CD4-positive, alpha-beta T cell treated with Interleukin-4 for 1 hour (primary cell): Measurements from ENCODE around the gene BSPH1.
A peak's percentile ranks its signal among the peaks of the same experiment; 100 is the strongest.
"Not testable (repeated sequence)": the region's sequence is repeated elsewhere in the genome, so short reads cannot be mapped to it uniquely, and the experiment has no call there.

Experiments used
- DNase-seq, 2 donors: peaks; one replicate each; pipeline ENCODE4 v3.0.0-alpha.2; 2020 to 2022

The BSPH1 gene, protein sequence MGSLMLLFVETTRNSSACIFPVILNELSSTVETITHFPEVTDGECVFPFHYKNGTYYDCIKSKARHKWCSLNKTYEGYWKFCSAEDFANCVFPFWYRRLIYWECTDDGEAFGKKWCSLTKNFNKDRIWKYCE

DNA sequence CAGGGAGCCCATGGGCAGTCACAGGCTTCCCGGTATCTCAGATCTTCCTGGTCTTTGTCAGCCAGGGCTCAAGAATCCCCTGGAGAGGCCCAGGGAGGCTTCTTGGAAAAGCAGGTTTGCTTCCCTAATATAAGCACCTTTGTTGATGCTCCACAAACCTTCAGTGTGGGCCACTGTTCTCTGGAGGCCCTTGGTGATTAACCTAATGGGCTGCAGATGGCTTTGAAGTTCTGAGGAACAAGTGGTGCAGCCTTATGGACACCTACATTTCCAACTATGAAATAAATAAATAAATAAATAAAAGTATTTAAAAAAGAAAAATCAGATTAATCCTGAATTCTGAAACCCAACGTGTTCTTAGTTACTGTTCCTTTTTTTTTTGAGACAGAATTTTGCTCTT lies at the start of gene BSPH1:
Gene BSPH1 (minus strand): TSS at position 101 of the 400 bp plus-strand sequence. CDS start 89 bp downstream, at position 12.
- no peak for DNase-seq

DNA sequence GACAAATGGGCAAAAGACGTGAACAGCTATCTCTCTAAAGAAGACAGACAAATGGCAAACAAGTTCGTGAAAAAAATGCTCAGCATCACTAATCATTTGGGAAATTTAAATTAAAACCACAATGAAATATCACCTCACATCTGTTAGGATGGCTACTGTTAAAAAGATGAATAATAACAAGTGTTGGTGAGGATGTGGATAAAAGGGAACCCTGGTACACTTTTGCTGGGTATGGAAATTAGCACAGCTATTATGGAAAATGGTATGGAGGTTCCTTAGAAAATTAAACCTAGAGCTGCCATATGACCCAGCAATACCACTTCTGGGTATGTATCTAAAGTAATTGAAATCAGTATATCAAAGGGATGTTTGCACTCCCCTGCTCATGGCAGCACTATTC lies 44.8 kb upstream of the BSPH1 start:
- DNase-seq, result no peak

DNA sequence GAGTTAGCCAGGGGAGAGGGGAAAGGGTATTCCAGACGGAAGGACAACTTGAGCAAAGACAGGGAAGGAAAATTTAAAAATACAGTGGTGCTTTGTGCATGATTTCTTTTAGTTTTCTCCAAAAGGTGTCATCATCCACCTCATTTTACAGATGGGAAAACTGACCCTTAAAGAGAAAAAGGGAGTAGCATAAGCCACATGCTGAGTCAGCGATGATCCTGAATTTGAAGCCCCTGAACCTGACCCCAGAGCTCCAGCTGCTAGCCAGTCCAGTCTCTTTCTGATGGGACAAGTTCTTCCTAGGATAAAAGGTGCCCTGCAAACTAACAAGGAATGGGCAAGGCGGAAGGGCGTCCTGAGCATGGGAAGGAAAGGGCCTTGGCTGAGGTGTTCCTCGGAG lies 41.6 kb upstream of the BSPH1 start:
- DNase-seq, result no peak

DNA sequence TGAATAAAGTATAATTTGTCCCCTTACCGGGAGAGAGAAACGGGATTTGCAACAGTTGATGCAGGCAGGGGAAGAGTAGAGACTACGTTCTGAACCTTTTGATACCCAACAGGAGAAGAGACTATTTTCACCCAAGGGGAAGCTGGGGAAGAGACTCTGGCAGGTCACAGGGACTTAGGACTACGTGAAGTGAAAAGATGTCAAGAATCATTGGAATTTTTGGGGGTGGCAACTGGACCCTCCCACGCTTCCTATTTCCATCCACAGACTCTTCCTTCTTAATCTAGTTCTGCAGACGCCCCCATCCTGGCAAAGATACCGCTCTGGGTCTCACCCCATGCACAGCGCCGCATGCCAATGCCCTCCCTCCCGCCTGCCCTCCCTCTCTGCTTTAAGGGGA lies 38.1 kb upstream of the BSPH1 start:
- no peak for DNase-seq

DNA sequence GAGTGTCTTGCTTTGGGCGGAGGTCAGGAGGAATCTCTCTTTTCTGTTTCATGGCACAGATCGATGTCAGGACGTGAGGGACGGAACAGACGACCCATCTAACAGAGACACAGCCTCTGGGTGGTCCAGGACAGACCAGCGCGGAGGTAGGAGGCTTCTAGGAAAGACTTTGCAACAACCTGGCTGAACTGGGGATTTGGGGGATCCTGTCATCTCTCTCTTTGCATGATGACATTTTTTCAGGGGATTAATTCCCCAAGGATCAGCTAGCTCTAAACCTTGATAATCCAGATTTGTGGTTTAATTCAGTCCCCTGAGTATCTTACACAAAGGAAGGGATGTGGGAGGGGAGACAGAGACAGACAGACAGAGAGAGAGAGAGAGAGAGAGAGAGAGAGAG lies 37.5 kb upstream of the BSPH1 start:
- no peak for DNase-seq

DNA sequence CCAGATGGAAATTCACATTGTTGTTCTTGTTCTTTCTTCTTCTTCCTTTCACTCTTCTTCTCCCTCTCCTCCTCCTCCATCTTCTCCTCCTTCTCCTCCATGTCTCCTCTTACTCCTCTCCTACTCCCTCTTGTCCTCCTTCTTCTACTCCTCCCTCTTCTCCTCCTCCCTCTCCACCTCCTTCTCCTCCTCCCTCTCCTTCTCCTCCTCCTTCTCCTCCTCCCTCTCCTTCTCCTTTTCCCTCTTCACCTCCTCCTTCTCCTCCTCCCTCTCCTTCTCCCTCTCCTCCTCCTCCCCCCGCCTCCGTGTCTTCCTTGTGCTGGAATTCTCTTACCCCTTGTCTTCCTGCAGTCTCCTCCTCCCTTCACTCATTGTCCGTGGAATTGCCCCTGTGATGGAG lies 33.5 kb upstream of the BSPH1 start:
- DNase-seq, result no peak

DNA sequence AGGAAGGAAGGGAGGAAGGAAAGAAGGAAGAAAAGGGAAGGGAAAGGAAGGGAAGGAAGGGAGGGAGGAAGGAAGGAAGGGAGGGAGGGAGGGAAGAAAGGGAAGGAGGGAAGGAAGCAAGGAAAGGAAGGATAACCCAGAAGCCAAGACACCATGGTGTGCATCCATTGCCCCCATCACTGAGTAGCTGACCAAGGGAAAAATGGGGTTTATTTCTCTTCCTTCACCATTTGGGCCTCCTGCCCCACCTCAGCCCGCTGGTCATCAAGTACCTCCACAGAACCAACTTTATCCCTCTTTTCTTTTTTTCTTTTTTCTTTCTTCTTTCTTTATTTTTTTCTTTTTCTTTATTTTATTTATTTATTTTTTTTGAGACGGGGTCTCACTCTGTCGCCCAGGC lies 31.5 kb upstream of the BSPH1 start:
- DNase-seq, result no peak

DNA sequence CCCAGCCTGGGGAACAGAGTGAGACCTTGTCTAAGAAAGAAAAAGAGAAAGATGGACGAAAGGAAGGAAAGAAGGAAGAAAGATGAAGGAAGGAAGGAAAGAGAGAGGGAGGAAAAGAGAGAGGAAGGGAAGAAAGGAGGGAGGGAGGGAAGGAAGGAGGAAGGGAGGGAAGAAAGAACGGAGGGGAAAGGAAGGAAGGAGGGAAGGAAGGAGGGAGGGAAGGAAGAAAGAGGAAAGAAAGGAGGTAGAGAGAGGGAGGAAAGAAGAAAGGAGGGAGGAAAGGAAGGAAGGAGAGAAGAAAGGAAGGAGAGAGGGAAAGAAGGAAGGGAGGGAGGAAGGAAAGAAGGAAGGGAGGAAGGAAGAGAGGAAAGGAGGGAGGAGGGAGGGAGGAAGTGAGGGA lies 31.0 kb upstream of the BSPH1 start:
- DNase-seq, result no peak

DNA sequence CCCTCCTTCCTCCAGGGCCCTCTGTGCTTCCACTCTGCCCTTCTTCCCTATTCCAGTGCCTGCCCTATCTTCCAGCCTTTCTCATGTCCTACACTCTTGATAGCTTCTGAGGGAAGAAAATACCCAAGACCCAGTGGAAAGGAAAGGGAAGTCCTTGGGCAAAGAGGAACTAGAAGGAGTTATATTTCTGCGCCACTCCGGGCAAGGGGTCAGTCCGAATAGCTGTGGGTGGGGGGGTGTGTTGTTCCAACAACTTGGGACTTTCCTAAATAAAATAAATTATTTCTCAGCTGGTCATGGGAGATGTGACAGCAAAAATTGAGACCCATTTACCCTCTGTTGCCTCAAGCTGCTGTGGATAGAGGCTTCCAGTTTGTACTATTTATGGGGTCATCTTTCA lies 28.7 kb upstream of the BSPH1 start:
- no peak for DNase-seq

DNA sequence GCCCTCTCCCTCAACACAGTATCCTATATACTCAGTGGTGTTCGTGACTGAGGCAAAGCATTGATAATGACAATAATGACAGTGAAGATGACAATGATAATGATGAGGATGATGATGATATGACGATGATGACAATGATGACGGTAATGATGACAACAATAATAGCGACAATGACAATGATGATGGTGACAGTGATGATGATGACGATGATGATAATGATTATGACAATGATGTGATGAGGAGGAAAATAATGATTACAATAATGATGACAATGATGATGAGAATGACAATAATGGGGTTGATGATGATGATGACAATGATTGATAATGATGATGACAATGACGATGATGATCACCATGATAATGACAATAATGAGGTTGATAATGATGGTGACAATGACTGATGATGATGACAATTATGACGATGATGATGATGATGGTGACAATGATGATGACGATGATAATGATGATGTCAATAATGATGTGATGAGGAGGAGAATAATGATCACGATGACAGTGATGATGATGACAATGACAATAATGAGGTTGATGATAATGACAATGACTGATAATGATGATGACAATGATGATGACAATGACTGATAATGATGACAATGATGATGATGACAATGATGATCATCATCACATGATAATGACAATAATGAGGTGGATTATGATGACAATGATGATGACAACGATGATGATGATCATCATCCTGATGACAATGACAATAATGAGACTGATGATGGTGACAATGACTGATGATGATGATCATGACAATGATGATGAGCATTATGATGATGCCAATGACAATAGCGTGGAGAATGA lies 19.2 kb upstream of the BSPH1 start:
- DNase-seq, result no peak

DNA sequence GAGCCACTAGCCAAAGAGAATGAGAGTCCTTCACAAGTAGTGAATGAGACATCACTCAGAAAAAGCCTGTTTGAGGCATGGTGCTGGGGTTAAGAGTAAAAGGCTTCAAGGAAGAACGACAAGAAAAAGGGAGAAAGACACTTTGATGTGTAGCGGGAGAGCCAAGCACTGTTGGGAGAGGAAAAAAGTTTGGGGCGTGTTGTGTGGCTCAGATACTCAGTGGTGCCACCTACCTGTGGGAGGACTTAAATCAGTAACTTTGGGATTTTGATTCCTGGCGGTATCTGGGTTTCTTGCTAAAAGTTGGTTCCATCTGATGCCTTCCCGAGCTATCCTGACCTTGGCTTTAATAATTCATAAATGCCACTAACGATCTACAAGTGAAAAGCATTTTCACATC lies 14.8 kb upstream of the BSPH1 start:
- no peak for DNase-seq

DNA sequence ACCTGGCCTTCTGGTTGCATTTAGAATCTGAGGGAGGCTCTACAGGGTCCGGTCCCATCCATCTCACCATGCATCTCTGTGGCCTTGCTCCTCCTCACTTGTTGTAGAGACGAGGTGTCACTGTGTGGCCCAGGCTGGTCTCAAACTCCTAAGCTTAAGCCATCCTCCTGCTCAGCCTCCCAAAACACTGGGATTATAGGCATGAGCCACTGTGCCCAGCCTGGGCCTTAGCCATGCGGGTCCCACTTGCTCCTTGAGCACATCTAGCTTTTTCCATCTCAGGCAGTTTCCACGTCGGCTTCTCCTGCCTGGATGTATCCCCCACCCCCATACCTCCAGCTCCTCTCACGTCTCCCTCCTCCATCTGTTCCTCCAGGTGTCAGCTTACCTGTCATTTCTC lies 12.3 kb upstream of the BSPH1 start:
- no peak for DNase-seq

DNA sequence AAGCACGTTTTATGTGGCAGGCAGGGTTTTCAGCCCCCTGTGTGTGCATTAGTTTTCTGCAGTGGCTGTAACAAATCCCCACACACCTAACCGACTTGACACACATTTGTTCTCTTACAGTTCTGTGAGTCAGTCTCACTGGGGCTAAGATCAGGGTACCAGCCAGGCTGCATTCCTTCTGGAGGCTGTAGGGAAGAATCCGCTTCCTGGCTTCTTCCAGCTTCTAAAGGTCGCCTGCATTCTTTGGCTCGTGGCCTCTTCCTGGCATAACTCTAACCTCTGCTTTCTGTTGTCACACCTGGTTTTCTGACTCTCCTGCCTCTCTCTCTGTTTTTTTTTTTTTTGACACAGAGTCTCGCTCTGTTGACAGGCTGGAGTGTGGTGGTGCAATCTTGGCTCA lies 8.9 kb upstream of the BSPH1 start:
- DNase-seq, result no peak

DNA sequence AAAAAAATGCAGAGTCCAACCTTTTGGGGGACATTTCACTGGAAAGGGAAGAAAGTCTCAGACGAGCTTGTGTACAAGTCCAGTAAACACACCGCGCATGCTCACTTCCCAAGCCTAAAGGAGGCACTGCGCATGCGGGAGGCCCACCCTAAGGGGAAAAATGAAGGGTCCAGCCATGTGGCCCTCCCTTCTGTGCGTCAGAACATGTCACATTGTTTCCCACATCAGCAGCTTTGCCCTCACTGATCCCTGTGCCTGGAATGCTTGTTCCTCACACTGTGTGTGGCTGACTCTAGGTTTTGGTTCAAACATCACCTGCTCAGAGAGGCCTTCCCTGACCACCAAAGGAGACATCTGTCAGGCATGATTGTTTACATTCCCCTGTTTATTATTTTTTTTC lies 6.8 kb upstream of the BSPH1 start:
- no peak for DNase-seq

DNA sequence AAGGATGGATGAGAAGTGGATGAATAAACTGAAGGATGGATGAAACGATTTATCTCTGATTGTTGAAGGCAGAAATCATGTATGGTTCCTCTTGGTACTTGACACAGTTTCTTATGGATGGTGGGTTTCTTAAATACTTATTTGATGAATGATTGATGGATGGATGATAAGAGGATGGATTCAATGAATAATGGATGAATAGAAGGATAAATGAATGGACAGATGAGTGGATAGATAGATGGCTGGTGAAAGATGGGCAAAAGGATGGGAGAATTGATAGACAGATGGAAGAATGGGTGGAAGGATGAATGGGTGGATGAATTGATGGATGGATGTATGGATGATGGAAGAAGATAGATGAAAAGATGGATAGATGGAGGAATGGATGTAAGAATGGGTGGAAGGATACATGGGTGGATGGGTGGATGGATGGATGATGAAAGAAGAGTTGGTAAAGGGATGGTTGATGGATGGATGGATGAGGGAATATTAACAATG lies 4.3 kb upstream of the BSPH1 start:
- no peak for DNase-seq

DNA sequence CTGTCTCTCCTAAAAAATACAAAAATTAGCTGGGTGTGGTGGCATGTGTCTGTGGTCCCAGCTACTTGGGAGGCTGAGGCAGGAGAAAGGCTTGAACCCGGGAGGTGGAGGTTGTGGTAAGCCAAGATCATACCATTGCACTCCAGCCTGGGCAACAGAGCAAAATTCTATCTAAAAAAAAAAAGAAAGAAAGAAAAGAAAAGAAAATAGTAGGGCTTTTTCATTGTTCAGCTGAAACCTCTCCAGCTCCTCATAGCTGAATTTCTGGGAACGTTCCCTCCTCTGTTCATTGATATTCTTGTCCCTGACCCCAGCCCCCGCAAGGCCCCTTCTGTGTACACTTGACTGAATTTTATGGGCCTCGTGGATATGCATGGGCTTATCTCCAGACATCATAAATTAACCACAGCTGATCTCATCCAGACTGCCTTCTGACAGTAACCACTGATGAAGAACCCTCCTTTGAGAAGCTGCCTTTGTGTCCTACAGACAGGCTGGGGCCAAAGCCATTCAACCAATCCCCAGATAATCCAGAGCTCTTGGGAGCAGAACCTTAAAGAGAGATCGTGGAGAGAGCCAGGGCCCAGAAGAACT lies 2.3 kb upstream of the BSPH1 start, which contains the start of gene ELSPBP1:
Gene ELSPBP1 (plus strand): TSS at position 424 of the 594 bp plus-strand sequence. CDS start 14,036 bp downstream, outside the sequence.
- no peak for DNase-seq

DNA sequence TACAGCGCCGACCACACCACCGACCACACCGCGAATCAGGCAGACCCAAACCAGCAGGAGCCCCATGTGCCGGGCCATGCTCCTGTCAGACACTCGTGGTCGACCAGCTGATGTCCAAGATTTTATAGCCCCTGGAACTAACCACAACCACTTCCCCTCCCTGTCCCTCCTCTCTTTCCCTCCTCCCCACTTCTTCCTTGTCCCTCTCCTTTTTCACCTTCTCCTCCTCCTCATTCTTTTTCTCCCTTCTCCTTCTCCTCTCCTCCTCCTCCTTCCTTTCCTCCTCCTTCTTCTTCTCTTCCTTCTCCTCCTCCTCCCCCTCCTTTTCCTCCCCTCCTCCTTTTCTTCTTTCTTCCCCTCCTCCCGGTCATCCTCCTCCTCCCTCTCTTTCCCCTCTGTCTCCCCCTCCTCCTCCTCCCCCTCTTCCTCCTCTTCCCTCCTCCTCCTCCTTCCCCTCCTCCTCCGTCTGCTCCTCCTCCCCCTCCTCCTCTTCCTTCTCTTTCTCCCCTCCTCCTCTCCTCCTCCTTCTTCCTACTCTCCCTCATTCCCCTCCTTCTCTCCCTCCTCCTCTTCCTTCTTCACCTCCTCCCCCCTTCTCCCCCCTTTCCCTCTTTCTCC lies 670 bp downstream of the BSPH1 start:
- DNase-seq, result no peak

DNA sequence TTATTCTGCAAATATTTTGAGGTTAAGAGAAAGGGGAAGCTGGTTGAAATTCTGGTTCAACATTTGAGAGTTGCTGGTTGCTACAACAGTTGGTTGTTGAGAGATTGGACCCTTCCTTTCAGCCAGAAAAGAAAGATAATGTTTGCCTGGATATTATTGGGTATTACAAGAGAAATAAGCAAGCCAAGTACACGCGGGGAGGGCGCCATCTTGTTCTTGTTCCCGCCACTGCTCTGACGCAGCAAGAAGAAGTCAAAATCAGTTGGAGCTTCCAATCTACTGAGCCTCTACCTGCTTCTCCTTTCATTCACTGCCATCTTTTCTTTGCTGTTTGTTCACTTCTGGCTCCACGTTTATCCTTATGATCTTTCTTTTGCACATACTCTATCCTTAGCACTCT lies 18.4 kb downstream of the BSPH1 start:
- DNase-seq, result no peak

DNA sequence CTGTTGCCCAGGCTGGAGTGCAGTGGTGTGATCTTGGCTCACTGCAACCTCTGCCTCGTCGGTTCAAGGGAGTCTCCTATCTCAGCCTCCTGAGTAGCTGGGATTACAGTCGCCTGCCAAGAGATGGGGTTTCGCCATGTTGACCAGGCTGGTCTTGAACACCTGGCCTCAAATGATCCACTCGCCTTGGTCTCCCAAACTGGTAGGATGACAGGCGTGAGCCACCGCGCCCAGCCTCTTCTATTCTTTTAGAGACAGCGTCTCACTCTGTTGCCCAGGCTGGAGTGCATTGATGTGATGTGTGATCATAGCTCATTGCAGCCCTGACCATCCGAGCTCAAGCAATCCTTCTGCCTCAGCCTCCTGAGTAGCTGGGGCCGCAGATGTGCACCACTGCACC lies 36.0 kb downstream of the BSPH1 start:
- DNase-seq, result not testable (repeated sequence)

DNA sequence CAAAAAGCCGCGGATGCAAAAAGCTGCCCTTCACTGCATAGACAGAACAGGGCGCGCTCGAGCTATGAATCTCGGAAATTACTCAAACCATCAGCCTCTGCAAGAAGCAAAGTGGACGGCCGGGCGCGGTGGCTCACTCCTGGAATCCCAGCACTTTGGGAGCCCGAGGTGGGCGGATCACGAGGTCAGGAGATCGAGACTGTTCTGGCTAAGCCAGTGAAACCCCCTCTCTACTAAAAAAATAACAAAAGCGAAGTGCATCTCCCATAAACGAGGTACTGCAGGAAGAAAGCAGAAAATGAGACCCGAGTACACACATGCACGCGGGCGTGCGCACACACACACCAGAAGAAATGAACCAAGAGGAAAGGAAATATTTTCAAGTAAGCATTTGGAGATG lies 39.8 kb downstream of the BSPH1 start:
- not testable (repeated sequence) for DNase-seq

DNA sequence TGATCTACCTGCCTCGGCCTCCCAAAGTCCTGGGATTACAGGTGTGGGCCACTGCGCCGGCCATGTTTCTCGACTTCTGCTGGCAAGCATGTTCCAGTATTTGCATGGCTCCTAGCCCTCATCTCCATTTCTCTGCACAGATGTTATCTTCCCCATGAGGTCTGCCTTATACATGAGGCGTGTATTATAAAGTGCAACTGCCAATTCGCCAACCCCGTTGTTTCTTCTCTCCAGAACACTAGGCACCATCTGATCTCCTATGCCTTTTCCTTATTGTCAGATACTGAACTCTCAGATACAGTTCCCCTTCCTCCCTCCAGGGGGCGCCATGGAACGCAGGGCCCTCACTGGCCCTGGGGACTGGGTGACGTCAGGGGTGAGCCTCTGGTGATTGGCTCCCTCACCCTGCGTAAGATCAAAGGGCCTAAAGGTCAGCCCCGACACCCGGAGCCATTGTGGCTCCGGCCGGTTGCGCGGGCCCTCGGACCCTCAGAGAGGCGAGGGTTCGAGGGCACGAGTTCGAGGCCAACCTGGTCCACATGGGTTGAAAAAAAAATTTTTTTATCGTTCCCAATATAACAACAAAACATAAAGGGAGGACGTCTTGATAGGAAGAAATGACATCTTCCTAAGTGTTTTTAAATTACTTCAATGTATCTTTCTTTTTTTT lies 42.0 kb downstream of the BSPH1 start:
- DNase-seq, result not testable (repeated sequence)

DNA sequence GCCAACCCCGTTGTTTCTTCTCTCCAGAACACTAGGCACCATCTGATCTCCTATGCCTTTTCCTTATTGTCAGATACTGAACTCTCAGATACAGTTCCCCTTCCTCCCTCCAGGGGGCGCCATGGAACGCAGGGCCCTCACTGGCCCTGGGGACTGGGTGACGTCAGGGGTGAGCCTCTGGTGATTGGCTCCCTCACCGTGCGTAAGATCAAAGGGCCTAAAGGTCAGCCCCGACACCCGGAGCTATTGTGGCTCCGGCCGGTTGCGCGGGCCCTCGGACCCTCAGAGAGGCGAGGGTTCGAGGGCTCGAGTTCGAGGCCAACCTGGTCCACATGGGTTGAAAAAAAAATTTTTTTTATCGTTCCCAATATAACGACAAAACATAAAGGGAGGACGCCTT lies 63.4 kb downstream of the BSPH1 start:
- peak in 1 of 2 donors; percentile 3 for DNase-seq

DNA sequence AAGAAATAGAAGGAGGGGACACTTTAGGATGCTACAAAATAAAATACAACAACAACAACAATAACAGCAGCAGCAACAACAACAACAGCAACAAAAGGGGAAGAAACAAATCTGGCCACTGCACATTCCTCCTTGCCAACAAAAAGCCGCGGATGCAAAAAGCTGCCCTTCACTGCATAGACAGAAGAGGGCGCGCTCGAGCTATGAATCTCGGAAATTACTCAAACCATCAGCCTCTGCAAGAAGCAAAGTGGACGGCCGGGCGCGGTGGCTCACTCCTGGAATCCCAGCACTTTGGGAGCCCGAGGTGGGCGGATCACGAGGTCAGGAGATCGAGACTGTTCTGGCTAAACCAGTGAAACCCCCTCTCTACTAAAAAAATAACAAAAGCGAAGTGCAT lies 71.9 kb downstream of the BSPH1 start:
- DNase-seq, result not testable (repeated sequence)
